Measurements from ENCODE around the gene RAE1. TPM values are rescaled to one million over a fixed set of nuclear protein-coding genes. Genes with fewer than 3 reads are reported as not detected.

RAE1 gene
- total RNA-seq, 2 donors from 2014 or later, result 4.9 to 9.9 TPM

DNA sequence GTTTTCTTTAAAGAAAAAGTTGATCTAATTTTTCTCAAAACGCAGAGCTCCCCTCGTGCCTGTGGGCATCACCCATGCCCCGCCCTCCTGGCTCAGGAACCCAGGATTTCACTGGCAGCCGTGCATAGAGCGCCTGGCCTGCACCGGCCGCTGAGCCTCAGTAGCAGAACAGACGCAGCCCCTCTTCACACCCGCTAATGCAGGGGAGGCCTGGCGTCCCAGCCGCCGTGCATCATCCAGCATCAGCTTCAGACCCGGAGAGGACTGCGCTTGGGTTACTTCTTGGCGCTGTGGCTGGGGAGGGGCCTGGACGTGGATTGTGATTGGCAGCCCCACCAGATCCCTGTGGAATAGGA, 58.2 kb downstream of the RAE1 start:
- WGBS, 2 donors, result 88 to 89% methylated on average over 13 to 16 of the region's 16 CpGs
- Histone ChIP-seq H3K9me3 (no peaks in the 10 kb centered on the region), H3K4me3 (no peak overlapping the region), H3K4me1 (no peaks in the 10 kb centered on the region), H3K36me3 (replicated peaks in 1 of 2; ENCODE audit: insufficient read depth in 1 of 2, low read depth in 2 of 2) (peaks cover 0 to 6% of the 10 kb centered on the region in 2 donors), H3K27ac (no peak overlapping the region), H3K27me3 (no peaks in the 10 kb centered on the region)
- no peak for TF ChIP-seq POLR2A (IDR thresholded peaks at IDR 0.05)
- TF ChIP-seq, protein P1, sequence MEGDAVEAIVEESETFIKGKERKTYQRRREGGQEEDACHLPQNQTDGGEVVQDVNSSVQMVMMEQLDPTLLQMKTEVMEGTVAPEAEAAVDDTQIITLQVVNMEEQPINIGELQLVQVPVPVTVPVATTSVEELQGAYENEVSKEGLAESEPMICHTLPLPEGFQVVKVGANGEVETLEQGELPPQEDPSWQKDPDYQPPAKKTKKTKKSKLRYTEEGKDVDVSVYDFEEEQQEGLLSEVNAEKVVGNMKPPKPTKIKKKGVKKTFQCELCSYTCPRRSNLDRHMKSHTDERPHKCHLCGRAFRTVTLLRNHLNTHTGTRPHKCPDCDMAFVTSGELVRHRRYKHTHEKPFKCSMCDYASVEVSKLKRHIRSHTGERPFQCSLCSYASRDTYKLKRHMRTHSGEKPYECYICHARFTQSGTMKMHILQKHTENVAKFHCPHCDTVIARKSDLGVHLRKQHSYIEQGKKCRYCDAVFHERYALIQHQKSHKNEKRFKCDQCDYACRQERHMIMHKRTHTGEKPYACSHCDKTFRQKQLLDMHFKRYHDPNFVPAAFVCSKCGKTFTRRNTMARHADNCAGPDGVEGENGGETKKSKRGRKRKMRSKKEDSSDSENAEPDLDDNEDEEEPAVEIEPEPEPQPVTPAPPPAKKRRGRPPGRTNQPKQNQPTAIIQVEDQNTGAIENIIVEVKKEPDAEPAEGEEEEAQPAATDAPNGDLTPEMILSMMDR (IDR thresholded peaks at IDR 0.05), result no peak
- no peak for DNase-seq
- no peak for ATAC-seq
- intact Hi-C loops (cut with DNase I), result no loop called here

DNA sequence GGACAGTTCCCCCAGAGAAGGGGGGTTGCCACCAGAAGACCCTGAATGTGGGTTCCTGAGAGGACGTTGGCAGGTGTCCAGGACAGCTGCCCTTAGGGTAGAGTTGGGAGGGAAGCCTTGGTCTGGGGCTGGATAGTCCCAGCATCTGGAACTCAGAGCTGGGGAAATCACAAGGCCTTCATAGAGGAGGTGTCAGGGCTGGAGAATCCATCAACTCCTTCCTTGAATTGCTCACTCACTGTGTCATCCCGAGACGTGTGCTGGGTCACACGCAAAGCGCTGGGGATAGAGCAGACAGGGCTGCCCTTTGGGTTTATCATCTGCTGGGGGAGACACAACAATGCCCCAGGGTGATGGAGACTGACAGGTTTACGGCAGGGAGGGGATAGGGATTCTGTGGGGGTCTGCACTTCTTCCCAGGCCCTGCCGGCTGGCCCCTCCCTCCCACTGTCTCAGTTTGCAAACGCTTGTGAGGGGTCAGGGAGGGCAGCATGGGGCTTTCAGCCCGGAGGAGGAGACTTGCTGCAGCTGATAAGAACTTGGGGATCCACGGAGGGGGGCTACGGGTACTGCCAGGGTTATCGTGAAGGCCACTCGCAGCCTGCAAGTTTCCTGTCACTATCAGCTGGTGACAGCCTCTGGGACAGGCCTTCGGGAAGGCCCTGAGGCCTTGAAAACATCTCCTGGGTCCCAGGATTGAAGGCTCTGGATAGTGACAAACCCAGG, 58.8 kb downstream of the RAE1 start:
- intact Hi-C loops (cut with DNase I), result no loop called here
- no peaks in the 10 kb centered on the region for H3K4me1 ChIP-seq

DNA sequence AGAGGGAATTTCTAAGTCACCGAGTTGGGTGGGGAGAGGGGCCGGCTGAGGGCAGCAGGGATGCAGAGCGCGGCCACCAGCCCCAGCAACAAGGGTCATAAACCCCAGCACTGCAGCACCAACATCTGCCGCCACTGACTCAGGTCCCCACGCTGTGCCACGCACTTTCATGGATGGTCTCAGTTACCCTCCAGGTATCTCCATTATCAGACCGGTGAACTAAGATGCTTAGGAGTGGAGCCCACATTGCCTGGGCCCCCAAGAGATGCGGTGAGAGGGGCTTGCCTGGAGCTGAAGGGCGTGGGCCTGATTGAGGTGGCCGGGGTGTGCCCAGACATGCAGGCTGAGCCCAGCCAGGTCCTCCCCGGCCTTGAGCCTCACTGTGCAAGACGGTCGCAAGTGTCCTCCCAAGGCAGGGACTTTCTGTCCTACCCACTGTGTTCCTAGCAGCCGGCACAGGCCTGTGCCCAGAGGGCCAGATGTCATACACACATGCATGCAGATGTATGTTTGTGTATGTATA, 59.4 kb downstream of the RAE1 start:
- no peaks in the 10 kb centered on the region for H3K4me1 ChIP-seq
- TF ChIP-seq, protein P1 (IDR thresholded peaks at IDR 0.05), result no peak
- TF ChIP-seq POLR2A (IDR thresholded peaks at IDR 0.05), result no peak
- H3K9me3 ChIP-seq, result no peaks in the 10 kb centered on the region
- peaks cover 0 to 6% of the 10 kb centered on the region in 2 donors for H3K36me3 ChIP-seq (replicated peaks in 1 of 2; ENCODE audit: insufficient read depth in 1 of 2, low read depth in 2 of 2)
- DNase-seq (no peak), ATAC-seq (no peak)
- no peak overlapping the region for H3K27ac ChIP-seq
- H3K4me3 ChIP-seq, result no peak overlapping the region
- 78 to 97% methylated on average over 6 to 15 of the region's 15 CpGs for WGBS, 2 donors
- intact Hi-C loops (cut with DNase I), result no loop called here
- no peaks in the 10 kb centered on the region for H3K27me3 ChIP-seq

More for the DNA sequence above, 58.8 kb downstream of the RAE1 start:
- no peak for DNase-seq
- H3K9me3 ChIP-seq, result no peaks in the 10 kb centered on the region
- H3K27ac ChIP-seq, result no peak overlapping the region
- WGBS, 2 donors, result 46% methylated on average over 14 of the region's 14 CpGs; no CpG with 5 or more reads in 1 of the 2 donors
- H3K36me3 ChIP-seq (replicated peaks in 1 of 2; ENCODE audit: insufficient read depth in 1 of 2, low read depth in 2 of 2), result peaks cover 0 to 6% of the 10 kb centered on the region in 2 donors
- ATAC-seq, result no peak
- no peaks in the 10 kb centered on the region for H3K27me3 ChIP-seq
- H3K4me3 ChIP-seq, result no peak overlapping the region
- TF ChIP-seq, protein P1 (IDR thresholded peaks at IDR 0.05), result no peak
- no peak for TF ChIP-seq POLR2A (IDR thresholded peaks at IDR 0.05)

- no peak overlapping the region for H3K27ac ChIP-seq
- DNase-seq, result no peak
- H3K4me3 ChIP-seq, result no peak overlapping the region
- TF ChIP-seq POLR2A (IDR thresholded peaks at IDR 0.05), result no peak
- TF ChIP-seq, protein P1 (IDR thresholded peaks at IDR 0.05), result no peak
- H3K4me1 ChIP-seq, result no peaks in the 10 kb centered on the region
- intact Hi-C loops (cut with DNase I), result no loop called here
- no peaks in the 10 kb centered on the region for H3K9me3 ChIP-seq
- no peak for ATAC-seq
- H3K36me3 ChIP-seq (replicated peaks in 1 of 2; ENCODE audit: insufficient read depth in 1 of 2, low read depth in 2 of 2), result peaks cover 0 to 6% of the 10 kb centered on the region in 2 donors
- H3K27me3 ChIP-seq, result no peaks in the 10 kb centered on the region
- 76 to 89% methylated on average over 5 of the region's 5 CpGs for WGBS, 2 donors
These were observed 59.9 kb downstream of the RAE1 start for GRCh38 chr20:57410924-57411323.
